Right renal cortex interstitium (tissue), 3 donors: ENCODE data around the gene PRDM1. TPM values are rescaled to one million over a fixed set of nuclear protein-coding genes. Genes with fewer than 3 reads are reported as not detected.

Source experiments
- DNase-seq, 3 donors: peaks; one replicate each; pipeline ENCODE4 v3.0.0-alpha.2; 2013; ENCODE audit warnings: low read depth in 3 of 3, low spot score in 2 of 3
- polyA plus RNA-seq, 3 donors: library from polyadenylated mRNA; unstranded; fragments of 120-200 nt; gene quantifications; one replicate each; pipeline ENCODE4 v1.2.1, GENCODE V29; 2013; ENCODE audit not compliant: insufficient read length in 3 of 3

PRDM1 gene
- polyA plus RNA-seq, 3 donors = 2.6 to 3.4 (median 3.0) TPM

DNA sequence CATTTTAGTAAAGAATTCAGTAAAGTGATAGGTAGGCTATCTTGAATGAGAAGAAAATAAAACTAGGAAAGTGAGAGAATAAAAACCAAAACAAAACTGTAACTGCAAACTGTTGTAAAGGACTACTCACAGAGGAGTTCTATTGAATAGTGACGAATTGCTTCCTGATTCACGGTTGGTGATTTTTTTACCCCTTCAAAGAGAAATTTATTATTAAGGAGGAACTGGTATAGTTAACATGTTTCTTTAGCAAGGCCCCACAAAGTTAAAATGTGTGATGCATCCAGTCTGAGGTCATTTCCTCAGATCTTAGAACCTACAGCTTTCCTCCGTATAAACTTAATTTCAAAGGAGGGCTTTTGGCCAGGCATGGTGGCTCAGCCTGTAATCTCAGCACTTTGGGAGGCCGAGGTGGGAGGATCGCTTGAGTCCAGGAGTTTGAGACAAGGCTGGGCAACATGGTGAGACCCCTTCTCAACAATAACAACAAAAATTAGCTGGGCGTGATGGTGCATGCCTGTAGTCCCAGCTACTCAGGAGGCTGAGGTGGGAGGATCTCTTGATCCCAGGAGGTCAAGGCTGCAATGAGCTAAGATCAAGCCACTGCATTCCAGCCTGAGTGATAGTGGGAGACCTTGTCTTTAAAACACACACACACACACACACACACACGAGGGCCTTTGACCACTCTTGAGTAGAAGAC lies 8.3 kb downstream of the PRDM1 start:
- no peak for DNase-seq

- no peak for DNase-seq
Measured at GRCh38 chr6:106094964-106095335, 8.8 kb downstream of the PRDM1 start.

DNA sequence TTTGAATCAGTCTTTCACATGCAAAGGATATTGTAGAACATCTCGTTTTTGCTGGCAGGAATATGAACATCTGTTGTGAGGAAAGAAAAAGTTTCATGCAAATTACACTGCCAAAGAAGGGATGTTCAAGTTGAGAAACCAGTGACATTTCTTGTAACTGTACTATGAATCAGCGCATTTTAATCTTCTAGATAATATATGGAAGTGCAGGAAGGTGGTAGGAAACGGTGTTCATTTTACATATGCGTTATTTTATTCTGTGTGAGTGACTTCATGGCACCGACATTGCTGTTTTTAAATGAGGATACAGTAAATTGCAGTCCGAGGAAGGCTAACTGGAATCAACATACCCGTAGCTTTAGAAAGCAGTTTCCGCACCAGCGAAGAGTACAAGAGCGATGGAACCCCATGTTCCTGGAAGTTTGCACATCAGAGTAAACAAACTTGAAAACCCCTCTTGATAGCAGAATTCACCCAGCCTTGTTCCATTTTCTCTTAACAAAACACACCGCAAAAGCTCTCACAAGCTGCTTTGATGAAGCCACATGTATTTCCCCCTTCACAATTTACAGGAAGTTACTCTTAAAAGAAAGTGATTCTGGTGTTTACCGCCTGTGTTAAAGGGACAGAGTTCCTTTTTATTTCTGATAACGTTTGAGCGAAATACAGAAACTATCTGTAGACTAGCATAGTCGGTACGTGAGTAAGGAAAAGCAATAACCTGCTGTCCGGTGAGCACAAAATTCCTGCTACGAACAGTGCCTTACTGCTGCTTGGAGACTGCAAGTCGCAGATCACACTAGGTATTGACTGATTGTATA lies 11.5 kb downstream of the PRDM1 start:
- DNase-seq = no peak

GRCh38 chr6:106098383-106099234 lies 12.5 kb downstream of the PRDM1 start:
- DNase-seq = no peak

DNA sequence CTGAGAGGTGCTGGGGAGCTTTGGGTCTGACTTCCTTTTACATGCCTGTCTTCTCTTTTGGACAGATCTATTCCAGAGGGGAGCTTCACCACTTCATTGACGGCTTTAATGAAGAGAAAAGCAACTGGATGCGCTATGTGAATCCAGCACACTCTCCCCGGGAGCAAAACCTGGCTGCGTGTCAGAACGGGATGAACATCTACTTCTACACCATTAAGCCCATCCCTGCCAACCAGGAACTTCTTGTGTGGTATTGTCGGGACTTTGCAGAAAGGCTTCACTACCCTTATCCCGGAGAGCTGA lies 13.1 kb downstream of the PRDM1 start:
- no peak for DNase-seq

DNA sequence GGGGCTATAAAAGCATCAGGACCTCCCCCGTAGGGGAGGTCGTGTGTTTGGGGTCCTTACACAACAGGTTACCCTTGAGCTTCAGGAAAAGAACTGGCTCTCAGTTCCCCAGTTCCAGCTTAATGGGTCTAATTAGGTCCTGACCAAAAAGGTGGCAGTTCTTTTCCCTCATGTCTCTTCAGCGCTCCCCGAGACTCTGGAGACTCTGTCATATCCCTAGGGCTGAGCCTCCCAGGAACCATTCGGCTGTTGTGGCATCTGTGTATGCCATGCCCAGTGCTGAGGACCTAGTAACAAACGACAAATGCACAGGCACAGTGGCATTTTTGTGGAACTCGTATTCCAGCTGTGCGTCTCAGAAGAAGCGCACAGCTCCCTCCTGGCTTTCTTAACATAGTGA lies 14.6 kb downstream of the PRDM1 start:
- DNase-seq = no peak

GRCh38 chr6:106101466-106101865 lies 15.3 kb downstream of the PRDM1 start:
- no peak for DNase-seq

DNA sequence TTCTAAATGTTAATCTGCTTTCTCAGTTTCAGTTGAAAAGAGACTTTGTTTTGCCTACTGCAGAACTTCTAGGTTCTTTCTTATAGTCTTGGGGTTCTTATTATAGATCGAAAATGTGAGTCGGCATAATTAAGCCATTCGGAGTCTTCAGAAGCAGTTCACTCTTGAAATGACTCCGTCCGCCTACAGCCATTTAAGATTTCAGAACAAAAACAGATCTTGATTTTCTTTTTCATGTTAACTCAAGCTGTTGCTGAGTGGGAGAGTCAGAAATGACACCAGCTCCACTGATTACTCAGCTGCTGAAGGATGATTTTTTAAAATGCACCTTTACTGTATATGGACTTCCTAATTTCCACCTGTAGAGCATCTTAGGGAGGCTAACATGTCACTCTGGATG lies 15.9 kb downstream of the PRDM1 start:
- DNase-seq = no peak

DNA sequence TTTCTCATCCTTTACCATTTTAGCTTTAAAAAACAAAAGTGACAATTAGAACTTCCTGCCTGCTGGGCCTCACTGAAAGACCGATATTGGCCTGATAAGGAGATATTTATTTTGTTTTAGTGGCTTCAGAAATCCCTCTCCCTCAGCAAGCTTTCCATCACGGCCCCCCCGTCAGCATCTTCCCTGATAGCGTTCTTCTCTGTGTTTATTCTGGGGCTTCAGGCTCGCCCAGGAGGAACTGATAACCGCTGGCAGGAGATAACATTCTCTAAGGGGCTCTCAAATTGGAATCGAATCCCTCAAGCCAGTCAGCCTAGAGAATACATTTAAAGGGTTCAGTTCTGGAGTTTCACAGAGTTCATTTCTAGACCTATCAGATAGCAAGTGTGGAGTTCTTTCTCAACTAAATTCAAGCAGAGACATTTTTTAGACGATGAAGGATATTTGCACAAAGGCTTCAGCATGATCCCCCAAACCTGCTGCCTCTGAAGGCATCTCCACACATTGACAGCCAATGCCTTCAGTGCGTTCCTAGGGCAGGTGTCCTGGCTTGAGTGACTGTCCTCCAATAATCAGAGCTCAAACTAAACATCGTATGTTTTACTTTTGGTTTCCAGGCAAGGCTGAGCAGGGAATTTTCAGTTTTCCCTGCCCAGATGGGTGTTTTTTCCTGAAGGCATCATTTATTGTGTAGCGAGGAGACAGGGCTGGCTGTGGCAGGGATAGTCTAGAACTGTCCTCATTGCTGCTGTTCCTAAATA lies 17.0 kb downstream of the PRDM1 start:
- DNase-seq = no peak

DNA sequence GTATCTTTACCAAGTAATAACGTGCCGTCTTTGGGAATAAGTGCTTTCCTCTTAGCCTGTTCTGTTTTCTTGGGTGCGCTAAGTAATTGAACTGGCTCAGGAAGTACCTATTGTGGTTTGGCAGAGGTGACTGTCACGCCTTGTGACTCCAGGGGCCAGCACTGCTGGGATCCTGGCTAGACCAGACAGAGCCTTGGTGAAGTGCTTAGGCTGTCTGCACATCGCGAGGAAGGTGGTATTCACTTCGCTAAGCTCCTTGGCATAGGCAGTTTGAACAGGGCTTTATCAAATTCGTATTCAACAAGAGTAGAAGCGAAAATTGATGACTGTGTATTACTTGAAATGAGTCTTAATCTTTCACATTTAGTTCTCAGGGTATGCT lies 17.6 kb downstream of the PRDM1 start:
- no peak for DNase-seq

DNA sequence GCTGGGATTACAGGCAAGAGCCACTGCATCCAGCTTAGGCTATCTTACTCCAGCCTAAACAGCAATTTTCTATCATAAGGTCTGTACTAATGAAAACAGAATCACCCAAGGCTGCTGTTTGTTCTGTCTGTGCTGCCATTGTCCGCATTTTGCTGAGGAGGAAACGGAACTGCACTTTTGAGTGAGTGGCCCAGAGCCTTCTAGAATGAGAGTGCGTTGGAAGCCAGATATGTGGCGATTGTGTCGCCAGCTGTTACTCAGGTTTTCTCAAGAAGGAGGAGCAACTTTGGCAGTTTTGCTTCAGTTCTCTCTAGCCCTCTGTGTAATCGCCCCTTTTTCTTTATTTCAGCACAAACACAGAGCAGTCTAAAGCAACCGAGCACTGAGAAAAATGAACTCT lies 18.3 kb downstream of the PRDM1 start:
- no peak for DNase-seq

- DNase-seq = no peak
Measured at GRCh38 chr6:106104941-106105340, 18.8 kb downstream of the PRDM1 start.

- no peak for DNase-seq
Measured at GRCh38 chr6:106105493-106105892, 19.4 kb downstream of the PRDM1 start.

DNA sequence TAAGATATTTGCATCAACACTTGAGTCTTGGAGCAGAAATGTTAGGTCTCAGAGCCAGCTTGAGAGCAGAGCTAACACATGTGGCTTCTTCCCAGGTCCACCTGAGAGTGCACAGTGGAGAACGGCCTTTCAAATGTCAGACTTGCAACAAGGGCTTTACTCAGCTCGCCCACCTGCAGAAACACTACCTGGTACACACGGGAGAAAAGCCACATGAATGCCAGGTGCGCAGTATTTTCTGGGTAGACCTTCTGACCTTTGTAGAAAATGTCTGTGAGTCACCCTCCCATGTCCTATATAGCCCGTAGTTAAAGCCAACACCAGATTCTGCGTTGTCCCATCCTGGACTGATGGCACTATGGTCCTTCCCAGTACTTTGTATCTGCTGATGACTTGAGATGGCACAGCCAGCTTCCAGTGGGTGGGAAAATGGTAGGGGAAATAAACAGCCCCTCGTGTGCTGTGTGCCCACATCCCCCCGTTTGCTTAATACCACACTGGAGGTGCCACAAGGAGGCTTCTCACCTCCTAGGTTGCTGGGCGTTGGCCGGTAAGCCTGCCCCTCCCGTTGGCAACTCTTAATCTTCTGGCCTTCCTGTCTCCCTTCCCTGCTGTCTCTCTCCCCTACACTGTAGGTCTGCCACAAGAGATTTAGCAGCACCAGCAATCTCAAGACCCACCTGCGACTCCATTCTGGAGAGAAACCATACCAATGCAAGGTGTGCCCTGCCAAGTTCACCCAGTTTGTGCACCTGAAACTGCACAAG lies 20.3 kb downstream of the PRDM1 start:
- no peak for DNase-seq

GRCh38 chr6:106107043-106107613 lies 21.0 kb downstream of the PRDM1 start:
- no peak for DNase-seq

- no peak for DNase-seq
Measured at GRCh38 chr6:106108129-106108528, 22.0 kb downstream of the PRDM1 start.

GRCh38 chr6:106109029-106109428 lies 22.9 kb downstream of the PRDM1 start:
- DNase-seq = no peak

GRCh38 chr6:106110164-106110826 lies 24.2 kb downstream of the PRDM1 start:
- no peak for DNase-seq

- DNase-seq = no peak
Measured at GRCh38 chr6:106112433-106112832, 26.3 kb downstream of the PRDM1 start.
